GM12865 (cell line): Measurements from ENCODE around the gene C1GALT1.
"Not testable (repeated sequence)": the region's sequence is repeated elsewhere in the genome, so short reads cannot be mapped to it uniquely, and the experiment has no call there.

ENCODE experiments used
- DNase-seq: peaks from one replicate; pipeline ENCODE4 v3.0.0; 2010; ENCODE audit warnings: low read depth
- H3K4me3 ChIP-seq: 2 replicates; pipeline ENCODE4 v1.5.1; 2011; ENCODE audit warnings: mild to moderate bottlenecking, low read depth, low read length, control low read depth
- CTCF ChIP-seq: IDR thresholded peaks from 2 replicates; pipeline ENCODE4 v1.5.1; 2011; ENCODE audit warnings: low read length, control low read depth, low read depth, inconsistent platforms; ENCODE audit not compliant: insufficient read depth; ENCODE audit errors: missing control alignments

Gene C1GALT1

GRCh38 chr7:7146837-7147236, 35.5 kb upstream of the C1GALT1 start:
- no peak for DNase-seq
- no peak overlapping the region for H3K4me3 ChIP-seq
- TF ChIP-seq CTCF = no peak

- TF ChIP-seq CTCF = no peak
- no peak overlapping the region for H3K4me3 ChIP-seq
- no peak for DNase-seq
Observed at GRCh38 chr7:7148798-7149481, 33.4 kb upstream of the C1GALT1 start.

GRCh38 chr7:7151285-7151684, 31.1 kb upstream of the C1GALT1 start:
- no peak for DNase-seq
- no peak overlapping the region for H3K4me3 ChIP-seq
- TF ChIP-seq CTCF = no peak

- TF ChIP-seq CTCF = no peak
- no peak overlapping the region for H3K4me3 ChIP-seq
- DNase-seq = no peak
Observed at GRCh38 chr7:7151865-7152264, 30.5 kb upstream of the C1GALT1 start.

GRCh38 chr7:7152315-7152714, 30.0 kb upstream of the C1GALT1 start:
- no peak for DNase-seq
- TF ChIP-seq CTCF = no peak
- no peak overlapping the region for H3K4me3 ChIP-seq

- H3K4me3 ChIP-seq, DNase-seq: not testable (repeated sequence)
Observed at GRCh38 chr7:7154355-7154754, 28.0 kb upstream of the C1GALT1 start.

GRCh38 chr7:7156663-7157062, 25.7 kb upstream of the C1GALT1 start:
- no peak overlapping the region for H3K4me3 ChIP-seq
- TF ChIP-seq CTCF = no peak
- DNase-seq = no peak
